Chondrocyte (in vitro differentiated cells): ENCODE results near the gene TNFRSF14. TPM values are rescaled to one million over a fixed set of nuclear protein-coding genes. Genes with fewer than 3 reads are reported as not detected.
"Not testable (repeated sequence)": the region's sequence is repeated elsewhere in the genome, so short reads cannot be mapped to it uniquely, and the experiment has no call there.

ENCODE experiments used
- DNase-seq: peaks from one replicate; pipeline ENCODE4 v3.0.0; 2021; ENCODE audit warnings: mixed read lengths, low spot score
- H3K27ac Mint-ChIP-seq: one replicate; pipeline ENCODE4 v1.8.0; 2021; ENCODE audit warnings: mild to moderate bottlenecking, moderate library complexity, mixed read lengths; ENCODE audit not compliant: unreplicated experiment
- H3K27me3 Mint-ChIP-seq: 2 replicates; pipeline ENCODE4 v1.8.0; 2021; ENCODE audit warnings: low read depth, mixed read lengths
- H3K36me3 Mint-ChIP-seq: 2 replicates; pipeline ENCODE4 v1.8.0; 2021; ENCODE audit warnings: low read depth, mixed read lengths
- H3K4me1 Mint-ChIP-seq: 2 replicates; pipeline ENCODE4 v1.8.0; 2021; ENCODE audit warnings: low read depth, mild to moderate bottlenecking, mixed read lengths
- H3K4me3 Mint-ChIP-seq: one replicate; pipeline ENCODE4 v1.8.0; 2021; ENCODE audit warnings: mild to moderate bottlenecking, moderate library complexity, mixed read lengths; ENCODE audit not compliant: unreplicated experiment
- H3K9me3 Mint-ChIP-seq: 2 replicates; pipeline ENCODE4 v1.8.0; 2021; ENCODE audit warnings: low read depth, mixed read lengths
- total RNA-seq: library from RNA; stranded (reverse); gene quantifications from 3 replicates; pipeline ENCODE4 v1.2.1, GENCODE V29; 2021
- TF ChIP-seq, protein P1 (sequence below): fragments of 200-600 bp; sonication (generic); IDR thresholded peaks from 2 replicates; pipeline ENCODE4 v1.5.0; 2021; ENCODE audit warnings: antibody characterized with exemption, mild to moderate bottlenecking, moderate library complexity

The TNFRSF14 gene
- total RNA-seq, 1 donor from 2014 or later: 0.95 TPM

DNA sequence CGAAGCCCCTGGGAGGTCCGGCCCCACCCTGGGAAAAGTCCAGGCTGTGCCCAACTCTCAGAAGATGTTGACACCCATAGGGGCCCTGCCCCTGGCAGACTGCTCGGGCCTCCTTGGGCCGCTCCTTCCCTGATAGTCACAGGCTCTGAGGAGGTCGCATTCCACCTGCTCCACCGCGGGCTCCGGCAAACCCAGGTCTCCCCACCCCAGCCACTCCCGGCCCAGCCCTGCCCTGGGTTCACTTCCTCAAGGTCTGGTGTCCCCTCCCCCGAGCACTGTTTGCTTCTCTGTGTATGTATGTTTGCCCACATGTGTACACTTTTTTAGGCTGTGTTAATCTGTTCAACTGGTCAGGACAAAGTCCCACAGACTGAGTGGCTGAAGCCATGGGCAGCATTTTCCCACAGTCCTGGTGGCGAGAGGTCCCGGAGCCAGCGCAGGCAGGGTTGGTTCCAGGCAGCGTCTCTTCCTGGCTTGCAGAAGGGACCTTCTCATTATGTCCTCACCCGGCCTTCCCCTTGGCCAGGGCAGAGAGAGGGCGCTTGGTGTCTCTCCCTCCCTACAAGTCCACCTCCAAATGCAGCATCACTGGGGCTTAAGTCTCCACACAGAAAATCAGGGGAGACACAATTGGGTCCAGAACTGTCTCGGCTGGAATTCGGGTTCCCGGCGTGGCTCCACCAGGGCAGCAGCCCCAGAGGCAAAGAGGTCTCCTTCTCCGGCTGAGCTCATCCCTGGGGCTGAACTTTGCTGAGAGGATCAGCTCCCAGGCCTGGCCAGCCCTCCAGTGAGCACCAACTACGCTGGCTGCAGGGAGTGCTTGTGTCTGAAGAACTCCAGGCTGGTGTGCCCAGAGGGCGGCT, 19.9 kb downstream of the TNFRSF14 start:
- no peak overlapping the region for H3K27ac Mint-ChIP-seq

DNA sequence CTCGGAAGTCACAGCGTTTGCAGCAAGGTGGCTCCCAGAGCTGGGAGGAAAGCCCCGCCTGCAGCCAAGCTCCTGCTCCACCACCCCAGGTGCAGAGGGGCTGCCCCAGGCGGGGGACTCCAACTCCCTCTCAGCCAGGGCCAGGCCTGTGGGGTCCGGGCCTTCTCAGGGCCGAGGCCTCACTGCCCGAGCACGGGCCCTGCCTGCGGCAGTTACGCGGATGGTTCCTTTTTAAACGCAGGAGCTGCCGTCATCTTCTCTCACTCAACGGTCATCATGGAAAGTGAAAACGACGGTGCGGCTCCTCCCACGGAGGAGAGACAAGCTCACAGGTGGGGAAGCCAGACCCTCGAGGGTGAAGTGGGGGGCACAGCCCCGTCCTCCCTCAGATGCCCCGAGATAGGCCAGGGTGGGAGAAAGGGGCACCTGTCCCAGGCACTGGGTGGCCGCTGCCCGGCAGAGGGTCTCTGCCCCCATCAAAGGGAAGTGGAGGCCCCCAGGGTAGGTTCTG, 21.4 kb downstream of the TNFRSF14 start:
- H3K4me3 Mint-ChIP-seq, H3K27me3 Mint-ChIP-seq, H3K4me1 Mint-ChIP-seq, H3K27ac Mint-ChIP-seq, H3K36me3 Mint-ChIP-seq: not testable (repeated sequence)
- H3K9me3 Mint-ChIP-seq: peaks cover 14% of the 10 kb centered on the region
- peak; percentile 55 for DNase-seq

More for the DNA sequence above, 19.9 kb downstream of the TNFRSF14 start:
- peaks cover 14% of the 10 kb centered on the region for H3K9me3 Mint-ChIP-seq
- H3K4me1 Mint-ChIP-seq: no peaks in the 10 kb centered on the region
- H3K36me3 Mint-ChIP-seq: peaks cover 3% of the 10 kb centered on the region
- DNase-seq: peak; percentile 73
- no peak overlapping the region for H3K4me3 Mint-ChIP-seq
- H3K27me3 Mint-ChIP-seq: peaks cover 5% of the 10 kb centered on the region
- TF ChIP-seq, protein P1, sequence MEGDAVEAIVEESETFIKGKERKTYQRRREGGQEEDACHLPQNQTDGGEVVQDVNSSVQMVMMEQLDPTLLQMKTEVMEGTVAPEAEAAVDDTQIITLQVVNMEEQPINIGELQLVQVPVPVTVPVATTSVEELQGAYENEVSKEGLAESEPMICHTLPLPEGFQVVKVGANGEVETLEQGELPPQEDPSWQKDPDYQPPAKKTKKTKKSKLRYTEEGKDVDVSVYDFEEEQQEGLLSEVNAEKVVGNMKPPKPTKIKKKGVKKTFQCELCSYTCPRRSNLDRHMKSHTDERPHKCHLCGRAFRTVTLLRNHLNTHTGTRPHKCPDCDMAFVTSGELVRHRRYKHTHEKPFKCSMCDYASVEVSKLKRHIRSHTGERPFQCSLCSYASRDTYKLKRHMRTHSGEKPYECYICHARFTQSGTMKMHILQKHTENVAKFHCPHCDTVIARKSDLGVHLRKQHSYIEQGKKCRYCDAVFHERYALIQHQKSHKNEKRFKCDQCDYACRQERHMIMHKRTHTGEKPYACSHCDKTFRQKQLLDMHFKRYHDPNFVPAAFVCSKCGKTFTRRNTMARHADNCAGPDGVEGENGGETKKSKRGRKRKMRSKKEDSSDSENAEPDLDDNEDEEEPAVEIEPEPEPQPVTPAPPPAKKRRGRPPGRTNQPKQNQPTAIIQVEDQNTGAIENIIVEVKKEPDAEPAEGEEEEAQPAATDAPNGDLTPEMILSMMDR: no peak

DNA sequence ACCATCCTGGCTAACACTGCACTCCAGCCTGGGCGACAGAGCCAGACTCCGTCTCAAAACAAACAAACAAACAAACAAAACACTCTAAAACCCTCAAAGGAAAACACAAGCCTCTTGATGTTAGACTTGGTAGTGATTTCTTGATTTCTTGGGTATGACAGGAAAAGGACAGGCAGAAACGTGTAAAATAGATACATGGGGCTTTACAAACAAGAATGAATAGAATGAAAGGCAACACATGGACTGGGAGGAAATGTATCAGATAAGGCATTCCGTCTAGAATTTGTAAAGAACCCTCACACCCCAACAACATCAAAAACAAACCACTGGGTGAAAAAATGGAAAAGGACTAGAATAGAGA, 22.6 kb downstream of the TNFRSF14 start:
- H3K9me3 Mint-ChIP-seq: peaks cover 5% of the 10 kb centered on the region
- H3K27ac Mint-ChIP-seq: no peak overlapping the region
- no peak for DNase-seq
- no peaks in the 10 kb centered on the region for H3K36me3 Mint-ChIP-seq
- TF ChIP-seq, protein P1: no peak
- H3K4me3 Mint-ChIP-seq: no peak overlapping the region
- no peaks in the 10 kb centered on the region for H3K27me3 Mint-ChIP-seq
- peaks cover 3% of the 10 kb centered on the region for H3K4me1 Mint-ChIP-seq

DNA sequence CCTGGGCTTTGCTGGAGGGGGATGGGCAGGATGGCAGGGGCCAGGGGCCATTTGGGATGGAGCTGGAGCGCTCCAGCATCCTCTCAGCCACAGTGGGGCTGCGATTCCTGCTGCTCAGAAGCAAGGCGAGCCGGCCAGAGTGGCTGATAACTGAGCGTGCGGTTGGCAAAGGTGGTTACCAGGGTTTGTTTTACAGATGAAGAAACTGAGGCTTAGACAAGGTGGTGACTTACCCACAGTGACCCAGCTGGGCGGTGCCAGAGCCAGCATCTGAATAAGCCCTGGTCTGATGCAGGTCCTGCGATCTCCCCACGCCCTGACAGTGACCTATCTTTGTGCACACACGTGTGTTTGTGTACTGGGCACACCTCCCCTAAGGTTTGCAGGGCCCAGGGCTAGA, 24.5 kb downstream of the TNFRSF14 start:
- H3K36me3 Mint-ChIP-seq: no peaks in the 10 kb centered on the region
- H3K27ac Mint-ChIP-seq: no peak overlapping the region
- TF ChIP-seq, protein P1: no peak
- no peaks in the 10 kb centered on the region for H3K9me3 Mint-ChIP-seq
- no peaks in the 10 kb centered on the region for H3K27me3 Mint-ChIP-seq
- H3K4me1 Mint-ChIP-seq: peaks cover 10% of the 10 kb centered on the region
- no peak for DNase-seq
- no peak overlapping the region for H3K4me3 Mint-ChIP-seq

DNA sequence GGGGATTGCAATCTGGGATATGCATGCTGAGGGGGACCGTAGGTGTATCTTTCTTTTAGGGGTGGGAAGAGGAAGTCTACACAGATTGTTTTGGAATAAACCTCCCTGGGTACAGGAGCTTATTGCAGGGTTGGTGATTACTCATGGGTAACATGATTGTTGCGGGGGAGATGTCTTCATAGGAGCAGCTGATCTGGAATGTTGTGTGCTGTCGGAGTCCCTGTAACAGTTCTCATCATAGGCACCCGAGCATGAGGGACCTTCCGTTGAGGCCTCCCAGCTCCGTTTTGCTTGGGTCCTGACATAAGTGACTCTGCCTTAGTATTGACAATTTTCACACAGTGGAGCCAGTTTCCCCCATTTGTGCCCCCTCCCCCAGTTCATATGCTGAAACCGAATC, 26.2 kb downstream of the TNFRSF14 start:
- no peaks in the 10 kb centered on the region for H3K36me3 Mint-ChIP-seq
- H3K4me3 Mint-ChIP-seq: no peak overlapping the region

More for the DNA sequence above, 26.2 kb downstream of the TNFRSF14 start:
- Mint-ChIP-seq H3K4me1 (peaks cover 13% of the 10 kb centered on the region), H3K27ac (no peak overlapping the region), H3K9me3 (no peaks in the 10 kb centered on the region), H3K27me3 (no peaks in the 10 kb centered on the region)
- TF ChIP-seq, protein P1: no peak
- DNase-seq: no peak
